Suprapubic skin (tissue), 4 donors: Measurements from ENCODE around the gene POLE. TPM values are rescaled to one million over a fixed set of nuclear protein-coding genes. Genes with fewer than 3 reads are reported as not detected.

Experiments
- DNase-seq, 2 donors: peaks; one replicate each; pipeline ENCODE4 v3.0.0-alpha.2; 2019; ENCODE audit warnings: low spot score in 2 of 2
- H3K27ac ChIP-seq: fragments of 200-600 bp; sonication (generic); one replicate; pipeline ENCODE4 v1.5.1; 2019
- H3K27me3 ChIP-seq: fragments of 200-600 bp; sonication (generic); one replicate; pipeline ENCODE4 v1.5.1; 2019
- H3K36me3 ChIP-seq: fragments of 200-600 bp; sonication (generic); one replicate; pipeline ENCODE4 v1.5.1; 2019
- H3K4me1 ChIP-seq: fragments of 200-600 bp; sonication (generic); one replicate; pipeline ENCODE4 v1.5.1; 2019
- H3K4me3 ChIP-seq: fragments of 200-600 bp; sonication (generic); one replicate; pipeline ENCODE4 v1.5.1; 2019; ENCODE audit warnings: mild to moderate bottlenecking
- H3K9me3 ChIP-seq: fragments of 200-600 bp; sonication (generic); one replicate; pipeline ENCODE4 v1.5.1; 2019
- CTCF ChIP-seq, 2 donors: fragments of 200-600 bp in 1 of 2; fragments of 450-650 bp in 1 of 2; sonication (generic) in 1 of 2; IDR thresholded peaks; one replicate each; pipeline ENCODE4 v1.5.1; 2016 to 2019; ENCODE audit warnings: antibody characterized with exemption in 2 of 2, mild to moderate bottlenecking in 1 of 2, moderate library complexity in 1 of 2
- EP300 ChIP-seq: sonication (generic); formaldehyde crosslinking; IDR thresholded peaks from one replicate; pipeline ENCODE4 v1.6.1; 2017; ENCODE audit warnings: antibody characterized with exemption
- POLR2A ChIP-seq, 2 donors: fragments of 450-650 bp; IDR thresholded peaks; one replicate each; pipeline ENCODE4 v1.6.1; 2017; ENCODE audit warnings: antibody characterized with exemption in 2 of 2, mild to moderate bottlenecking in 2 of 2, moderate library complexity in 2 of 2
- POLR2AphosphoS5 ChIP-seq, 3 donors: sonication (generic); formaldehyde crosslinking; IDR thresholded peaks; one replicate each; pipeline ENCODE4 v1.6.1; 2017; ENCODE audit warnings: antibody characterized with exemption in 3 of 3
- WGBS: methylation state at CpG from one replicate; pipeline ENCODE4 v1.1.5; 2018; 5-methylcytosine and 5-hydroxymethylcytosine counted together
- total RNA-seq, 4 donors: library from RNA; depleted of rRNA; stranded (reverse); fragments of >200 nt; gene quantifications; one replicate each; pipeline ENCODE4 v1.1.0, GENCODE V29; 2016

POLE gene
- total RNA-seq, 4 donors from 2014 or later, result 34.1 to 130 (median 43.3) TPM

- Histone ChIP-seq H3K36me3 (no peaks in the 10 kb centered on the region), H3K4me1 (peaks cover 23% of the 10 kb centered on the region), H3K27ac (peak overlapping the region; percentile 46), H3K9me3 (no peaks in the 10 kb centered on the region), H3K4me3 (peak overlapping the region; percentile 32), H3K27me3 (peaks cover 78% of the 10 kb centered on the region)
- 0% methylated on average over 5 of the region's 26 CpGs for WGBS
- TF ChIP-seq POLR2AphosphoS5 (IDR thresholded peaks at IDR 0.05) (no peak), EP300 (no peak), CTCF (IDR thresholded peaks at IDR 0.05) (no peak), POLR2A (IDR thresholded peaks at IDR 0.05) (no peak)
- DNase-seq, result no peak
These were observed 83.0 kb downstream of the POLE start for GRCh38 chr12:132604151-132604618.

- TF ChIP-seq EP300 (no peak), CTCF (IDR thresholded peaks at IDR 0.05) (no peak), POLR2A (IDR thresholded peaks at IDR 0.05) (no peak), POLR2AphosphoS5 (IDR thresholded peaks at IDR 0.05) (no peak)
- DNase-seq, result no peak
- Histone ChIP-seq H3K9me3 (no peaks in the 10 kb centered on the region), H3K36me3 (no peaks in the 10 kb centered on the region), H3K4me3 (peak overlapping the region; percentile 32), H3K27me3 (peaks cover 73% of the 10 kb centered on the region), H3K27ac (peak overlapping the region; percentile 46), H3K4me1 (peaks cover 28% of the 10 kb centered on the region)
- 23% methylated on average over 18 of the region's 67 CpGs for WGBS
These were observed 83.6 kb downstream of the POLE start for GRCh38 chr12:132603240-132604150.

GRCh38 chr12:132602572-132603239 lies 84.4 kb downstream of the POLE start:
- Histone ChIP-seq H3K27me3 (peaks cover 65% of the 10 kb centered on the region), H3K4me1 (peaks cover 28% of the 10 kb centered on the region), H3K27ac (peak overlapping the region; percentile 46), H3K4me3 (peak overlapping the region; percentile 32), H3K36me3 (no peaks in the 10 kb centered on the region), H3K9me3 (no peaks in the 10 kb centered on the region)
- 51% methylated on average over 24 of the region's 29 CpGs for WGBS
- no peak for DNase-seq
- no peak for TF ChIP-seq EP300
- no peak for TF ChIP-seq POLR2A (IDR thresholded peaks at IDR 0.05)
- no peak for TF ChIP-seq POLR2AphosphoS5 (IDR thresholded peaks at IDR 0.05)
- no peak for TF ChIP-seq CTCF (IDR thresholded peaks at IDR 0.05)

- TF ChIP-seq CTCF (IDR thresholded peaks at IDR 0.05), result no peak
- no peak for TF ChIP-seq EP300
- TF ChIP-seq POLR2A (IDR thresholded peaks at IDR 0.05), result no peak
- no peak for TF ChIP-seq POLR2AphosphoS5 (IDR thresholded peaks at IDR 0.05)
- H3K4me3 ChIP-seq, result peak overlapping the region; percentile 46
- peaks cover 51% of the 10 kb centered on the region for H3K27me3 ChIP-seq
These were observed 85.8 kb downstream of the POLE start for GRCh38 chr12:132601171-132601883.

More at GRCh38 chr12:132601171-132601883, 85.8 kb downstream of the POLE start:
- peaks cover 32% of the 10 kb centered on the region for H3K4me1 ChIP-seq
- no peak for DNase-seq
- no peaks in the 10 kb centered on the region for H3K36me3 ChIP-seq
- H3K27ac ChIP-seq, result no peak overlapping the region
- WGBS, result 71% methylated on average over 20 of the region's 31 CpGs
- H3K9me3 ChIP-seq, result no peaks in the 10 kb centered on the region
